Renal cortex interstitium (tissue), 11 donors: ENCODE measurements around the gene DNAJC22. TPM values are rescaled to one million over a fixed set of nuclear protein-coding genes. Genes with fewer than 3 reads are reported as not detected.

Experiments used
- DNase-seq, 11 donors: peaks; one replicate each; pipeline ENCODE4 v3.0.0-alpha.2; 2013; ENCODE audit warnings: low read depth in 9 of 11, low spot score in 4 of 11; ENCODE audit errors: extremely low read depth in 1 of 11
- polyA plus RNA-seq, 3 donors: library from polyadenylated mRNA; unstranded; fragments of 120-200 nt; gene quantifications; one replicate each; pipeline ENCODE4 v1.2.1, GENCODE V29; 2013; ENCODE audit not compliant: insufficient read length in 3 of 3

The DNAJC22 gene
- polyA plus RNA-seq, 3 donors, result 18.4 to 26.7 (median 22.1) TPM

GRCh38 chr12:49340971-49341776 is 5.5 kb upstream of the DNAJC22 start:
- no peak for DNase-seq

- DNase-seq, result no peak
These were observed 5.0 kb upstream of the DNAJC22 start for GRCh38 chr12:49341777-49342065.

DNA sequence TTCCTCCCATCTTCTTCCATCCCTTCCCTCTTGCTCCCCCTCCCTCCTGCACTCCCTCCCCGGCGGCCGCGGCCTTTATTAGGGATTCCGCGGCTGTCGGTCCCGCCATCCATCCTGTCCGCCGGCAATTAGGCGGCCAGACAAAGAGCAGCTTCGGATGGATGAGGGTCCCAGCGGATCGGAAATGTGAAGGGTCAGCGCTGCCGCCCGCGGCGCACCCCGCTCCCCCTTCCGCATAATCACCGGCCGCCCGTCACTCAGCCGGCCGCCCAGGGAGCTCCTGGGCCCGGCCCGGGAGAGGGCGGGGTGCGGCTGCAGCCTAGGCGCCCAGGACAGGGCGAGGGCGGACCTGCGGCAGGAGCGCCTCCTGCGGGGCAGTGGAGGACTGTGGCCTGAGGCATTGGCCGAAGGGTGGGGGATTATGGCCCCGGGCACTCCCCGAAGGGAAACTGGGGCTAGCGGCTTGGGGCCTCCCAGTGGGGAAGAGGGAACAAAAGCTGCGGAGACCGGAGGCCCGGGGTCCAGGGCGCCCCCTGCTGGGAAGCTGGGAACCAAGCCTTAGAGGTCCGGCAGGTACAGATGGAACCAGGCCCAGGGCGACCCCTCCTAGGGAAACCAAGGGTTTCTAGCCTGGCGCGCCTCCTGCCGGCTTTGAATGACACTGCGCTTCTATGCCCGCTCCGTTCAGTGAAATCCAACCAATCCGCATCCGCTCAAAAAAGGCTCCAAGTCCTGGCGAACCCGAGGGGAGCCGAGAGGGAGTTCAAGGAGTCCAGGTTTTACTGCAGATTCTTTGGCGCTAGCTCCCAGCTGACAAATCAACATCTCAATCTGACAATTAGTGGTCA is 4.4 kb upstream of the DNAJC22 start:
- DNase-seq, result peak in 9 of 11 donors; percentile 71 to 90 (median 84)

DNA sequence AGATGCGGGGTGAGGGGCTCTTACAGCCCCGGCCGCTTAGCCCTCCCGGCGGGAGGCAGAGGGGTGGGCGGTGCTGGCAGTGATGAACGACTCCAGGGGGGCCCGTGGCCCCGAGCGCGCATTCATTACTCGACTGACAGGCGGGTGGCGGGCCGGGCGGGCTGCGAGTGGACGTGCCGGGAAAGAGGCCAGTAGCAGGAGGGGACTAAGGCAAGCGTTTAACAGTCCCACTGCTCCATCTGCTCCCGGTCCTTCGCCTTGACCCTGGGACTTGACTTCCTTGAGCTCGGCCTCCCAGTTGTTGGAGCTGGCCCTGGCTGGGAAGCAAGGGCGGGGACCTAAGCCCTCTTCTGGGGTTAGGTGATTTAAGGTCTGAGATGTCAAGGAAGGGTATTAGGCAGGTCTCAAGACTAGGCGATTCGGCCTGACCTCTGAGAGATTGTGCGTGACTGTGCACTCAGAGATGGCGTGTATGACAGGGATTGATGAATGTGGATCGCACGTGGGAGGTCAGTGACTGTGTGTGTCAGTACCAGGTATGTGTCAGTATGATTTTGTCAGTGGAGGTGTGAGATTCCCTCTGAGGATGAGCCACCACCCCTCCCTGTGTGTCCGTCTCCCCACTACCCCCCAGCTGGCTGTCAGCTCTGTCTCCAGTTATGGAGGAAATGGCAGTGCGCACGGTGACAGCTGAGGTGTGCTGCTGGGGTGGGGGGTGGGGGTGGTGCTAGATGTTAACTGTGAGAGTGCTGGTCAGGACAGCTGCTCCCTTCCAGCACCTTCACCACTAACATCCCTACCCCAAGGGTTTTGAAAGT is 3.6 kb upstream of the DNAJC22 start:
- peak in 2 of 11 donors; percentile 59 to 65 for DNase-seq

DNA sequence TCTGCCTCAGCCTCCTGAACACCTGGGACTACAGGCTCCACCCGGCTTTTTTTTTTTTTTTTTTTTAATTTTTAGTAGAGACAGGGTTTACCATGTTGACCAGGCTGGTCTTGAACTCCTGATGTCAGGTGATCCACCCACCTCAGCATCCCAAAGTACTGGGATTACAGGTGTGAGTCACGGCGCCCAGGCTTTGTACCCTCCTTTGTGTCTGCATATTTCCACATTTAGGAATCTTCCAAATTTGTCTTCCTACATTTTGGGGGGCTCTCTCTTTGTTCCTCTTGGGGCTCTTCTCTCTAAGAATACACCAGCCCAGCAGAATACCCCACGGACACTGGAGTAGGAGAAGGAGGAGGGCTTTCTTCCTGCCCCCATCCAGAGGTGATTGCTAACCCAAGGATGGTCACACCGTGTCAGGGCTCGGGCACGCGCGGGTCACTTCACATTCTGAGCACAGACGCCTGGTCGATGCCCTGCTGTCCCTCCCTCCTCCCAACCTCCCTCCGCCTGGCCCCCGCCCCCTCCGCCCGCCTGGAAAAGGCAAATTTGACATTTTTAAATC is 2.1 kb upstream of the DNAJC22 start:
- DNase-seq, result no peak

GRCh38 chr12:49345051-49345824 is 1.4 kb upstream of the DNAJC22 start:
- DNase-seq, result peak in 5 of 11 donors; percentile 74 to 83 (median 78)

- DNase-seq, result no peak
These were observed 646 bp upstream of the DNAJC22 start for GRCh38 chr12:49345825-49346658.

DNA sequence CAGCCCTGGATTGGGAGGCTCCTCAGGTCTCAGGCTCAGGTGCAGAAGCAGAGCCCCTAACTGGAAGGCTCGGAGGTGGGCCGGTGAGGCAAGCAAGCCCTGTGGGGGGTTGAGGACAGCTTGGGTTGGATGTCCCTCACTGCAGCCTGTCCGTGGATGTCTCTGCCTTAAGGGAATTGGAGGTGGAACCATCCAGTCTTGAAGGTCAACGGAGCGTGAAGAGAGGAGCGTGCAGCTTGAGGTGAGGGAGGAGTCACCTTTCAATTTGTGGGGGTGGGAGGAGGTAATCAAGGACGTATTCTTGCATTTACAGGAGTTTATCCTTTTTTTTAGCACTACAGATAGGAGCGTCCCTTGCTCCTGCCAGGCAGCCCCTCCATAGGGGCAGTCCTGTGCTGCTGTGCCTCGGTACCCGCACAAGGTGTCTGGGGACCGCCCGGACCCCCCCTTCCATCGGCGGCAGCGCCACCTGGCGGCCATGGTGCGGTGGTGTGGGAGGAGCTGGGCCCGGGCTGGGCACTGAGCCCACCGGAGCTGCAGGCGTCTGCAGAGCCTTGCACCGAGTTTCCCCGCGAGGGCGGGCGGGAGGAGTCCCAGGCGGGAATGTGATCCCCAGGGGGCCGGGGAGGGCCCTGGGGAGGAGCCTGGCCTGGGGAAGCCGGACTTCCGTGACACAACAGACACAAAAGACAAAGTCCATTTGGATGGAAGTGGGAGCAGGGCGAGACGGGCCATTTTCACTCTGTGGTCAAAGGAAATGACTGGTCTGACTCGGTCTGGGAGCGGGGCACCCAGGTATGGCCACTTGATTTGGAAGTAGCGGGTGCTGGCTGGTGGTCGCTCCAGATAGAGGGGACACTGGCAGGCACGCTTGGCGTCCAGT is 864 bp downstream of the DNAJC22 start:
- peak in 7 of 11 donors; percentile 64 to 85 (median 74) for DNase-seq

GRCh38 chr12:49348781-49349180 is 2.1 kb downstream of the DNAJC22 start:
- no peak for DNase-seq

DNA sequence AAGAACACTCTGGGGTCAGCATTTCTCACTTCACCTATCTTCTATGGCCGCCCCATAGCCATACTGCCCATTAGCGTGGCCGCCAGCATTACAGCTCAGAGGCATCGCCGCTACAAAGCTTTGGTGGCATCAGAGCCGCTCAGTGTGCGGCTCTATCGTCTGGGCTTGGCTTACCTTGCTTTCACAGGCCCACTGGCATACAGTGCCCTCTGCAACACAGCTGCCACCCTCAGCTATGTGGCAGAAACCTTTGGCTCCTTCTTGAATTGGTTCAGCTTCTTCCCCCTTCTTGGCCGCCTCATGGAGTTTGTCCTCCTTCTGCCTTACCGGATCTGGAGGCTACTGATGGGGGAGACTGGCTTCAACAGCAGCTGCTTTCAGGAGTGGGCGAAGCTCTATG is 2.6 kb downstream of the DNAJC22 start:
- DNase-seq, result no peak

GRCh38 chr12:49352351-49352750 is 5.7 kb downstream of the DNAJC22 start:
- DNase-seq, result no peak

- no peak for DNase-seq
These were observed 9.2 kb downstream of the DNAJC22 start for GRCh38 chr12:49355913-49356312.

DNA sequence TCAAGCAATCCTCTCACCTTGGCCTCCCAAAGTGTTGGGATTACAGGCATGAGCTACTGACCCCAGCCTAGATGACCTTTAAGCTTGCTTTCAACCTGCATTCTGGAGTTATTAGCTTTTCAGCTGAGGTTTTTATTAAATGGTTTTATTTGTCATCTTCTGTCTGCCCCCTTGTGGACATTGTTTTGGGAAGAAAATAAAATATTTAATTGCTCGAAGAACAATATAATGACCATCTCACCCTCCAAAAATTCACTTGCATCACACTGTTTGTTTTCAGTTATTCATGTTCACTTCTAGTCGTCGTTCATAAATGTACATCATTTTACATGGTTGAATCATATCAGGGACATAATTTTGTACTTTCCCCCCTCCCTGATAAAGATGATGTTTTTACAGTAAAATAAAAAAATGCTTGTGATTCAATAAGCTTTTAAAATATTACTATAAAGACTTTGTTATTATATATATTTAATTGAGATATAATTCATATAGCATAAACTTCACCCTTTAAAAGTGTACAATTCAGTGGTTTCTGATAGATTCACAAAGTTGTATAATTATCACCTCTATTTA is 10.5 kb downstream of the DNAJC22 start:
- DNase-seq, result no peak

GRCh38 chr12:49358483-49359141 is 11.9 kb downstream of the DNAJC22 start:
- DNase-seq, result peak in 3 of 11 donors; percentile 54 to 76 (median 67)

- DNase-seq, result no peak
These were observed 13.0 kb downstream of the DNAJC22 start for GRCh38 chr12:49359671-49360070.

- DNase-seq, result no peak
These were observed 15.4 kb downstream of the DNAJC22 start for GRCh38 chr12:49362077-49362476.
